Ectodermal cell (in vitro differentiated cells): ENCODE results near the gene MAPKBP1.

Experiments used
- H3K27ac ChIP-seq: 2 replicates; pipeline ENCODE4 v1.7.0; 2013; ENCODE audit warnings: mild to moderate bottlenecking, low read depth, low read length; ENCODE audit not compliant: insufficient read depth, poor library complexity, severe bottlenecking
- H3K27me3 ChIP-seq: 2 replicates; pipeline ENCODE4 v1.7.0; 2013; ENCODE audit warnings: mild to moderate bottlenecking, low read length; ENCODE audit not compliant: insufficient read depth, control insufficient read depth, poor library complexity, severe bottlenecking
- H3K36me3 ChIP-seq: one replicate; pipeline ENCODE4 v1.7.0; 2013; ENCODE audit warnings: low read length; ENCODE audit not compliant: control insufficient read depth, insufficient read depth
- H3K4me1 ChIP-seq: one replicate; pipeline ENCODE4 v1.7.0; 2013; ENCODE audit warnings: low read length; ENCODE audit not compliant: control insufficient read depth, insufficient read depth
- H3K4me3 ChIP-seq: 2 replicates; pipeline ENCODE4 v1.7.0; 2013; ENCODE audit warnings: low read depth, low read length, control low read depth; ENCODE audit not compliant: insufficient read depth
- H3K9me3 ChIP-seq: 2 replicates; pipeline ENCODE4 v1.7.0; 2013; ENCODE audit warnings: mild to moderate bottlenecking, low read length, moderate library complexity; ENCODE audit not compliant: control insufficient read depth
- WGBS, 2 experiments: methylation state at CpG; one replicate each; pipeline ENCODE4 v1.1.7; 2013; ENCODE audit warnings: missing lambda C conversion rate in 2 of 2; 5-methylcytosine and 5-hydroxymethylcytosine counted together

MAPKBP1 gene

DNA sequence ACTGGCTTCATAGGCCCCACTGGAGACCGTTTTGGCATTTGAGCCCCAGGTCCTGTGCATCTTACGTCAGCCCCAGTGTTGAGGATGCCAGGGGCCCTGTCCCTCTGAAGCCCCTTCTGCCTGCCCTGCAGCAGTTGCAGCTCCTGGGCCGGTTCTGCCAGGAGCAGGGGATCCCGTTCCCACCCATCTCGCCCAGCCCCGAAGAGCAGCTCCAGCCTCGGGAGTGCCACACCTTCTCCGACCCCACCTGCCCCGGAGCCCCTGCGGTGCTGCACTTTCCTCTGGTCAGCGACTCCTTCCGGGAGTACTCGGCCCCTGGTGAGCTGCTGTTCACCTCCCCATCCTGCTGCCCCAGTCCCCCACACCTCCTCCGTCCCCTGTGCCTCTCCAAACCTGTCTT, 72.9 kb downstream of the MAPKBP1 start:
- no peaks in the 10 kb centered on the region for H3K9me3 ChIP-seq
- 92 to 94% methylated on average over 14 of the region's 14 CpGs for WGBS, 2 experiments
- no peaks in the 10 kb centered on the region for H3K36me3 ChIP-seq
- no peak overlapping the region for H3K27ac ChIP-seq
- H3K4me1 ChIP-seq: no peaks in the 10 kb centered on the region
- no peaks in the 10 kb centered on the region for H3K27me3 ChIP-seq
- H3K4me3 ChIP-seq: no peak overlapping the region

DNA sequence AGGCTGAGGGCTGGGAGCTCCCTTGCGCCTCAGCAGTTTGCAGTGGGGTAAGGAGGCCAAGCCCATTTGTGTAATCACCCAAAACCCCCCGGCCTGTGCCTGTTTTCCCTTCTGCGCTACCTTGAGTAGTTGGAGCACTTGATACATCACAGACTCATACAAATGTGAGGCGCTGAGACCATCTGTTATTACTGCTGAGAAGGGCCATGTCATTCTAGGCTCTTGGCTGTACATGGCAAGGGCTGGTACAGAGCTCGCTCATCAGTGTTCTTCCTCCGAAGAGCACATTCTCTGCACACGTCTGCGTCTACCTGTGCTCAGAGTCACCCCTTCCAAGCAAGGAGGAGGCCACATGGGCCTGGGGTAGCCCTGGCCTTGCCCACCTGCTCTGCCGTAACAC, 73.7 kb downstream of the MAPKBP1 start:
- H3K36me3 ChIP-seq: no peaks in the 10 kb centered on the region
- H3K9me3 ChIP-seq: no peaks in the 10 kb centered on the region
- no peak overlapping the region for H3K27ac ChIP-seq
- no peak overlapping the region for H3K4me3 ChIP-seq
- WGBS, 2 experiments: 94 to 96% methylated on average over 9 of the region's 9 CpGs
- H3K27me3 ChIP-seq: no peaks in the 10 kb centered on the region
- H3K4me1 ChIP-seq: no peaks in the 10 kb centered on the region

DNA sequence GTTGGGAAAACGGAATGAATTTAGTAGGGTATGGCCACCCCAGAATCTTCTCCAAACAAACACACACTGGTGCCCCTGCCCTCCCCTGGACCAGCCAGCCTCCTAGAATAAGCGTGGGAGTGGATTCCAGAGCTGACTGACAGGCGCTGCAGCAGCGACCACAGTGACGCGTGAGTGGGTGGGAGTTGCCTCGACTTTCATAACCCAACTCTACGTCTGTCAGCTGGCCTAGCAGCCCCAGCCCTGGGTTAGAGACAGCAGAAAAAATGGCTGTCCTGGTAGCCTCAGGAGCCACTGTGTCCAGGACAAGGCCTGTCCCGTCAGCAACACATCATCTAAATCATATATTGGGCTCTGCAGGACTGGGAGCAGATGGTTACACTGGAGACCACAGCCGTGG, 74.3 kb downstream of the MAPKBP1 start:
- H3K36me3 ChIP-seq: no peaks in the 10 kb centered on the region
- 91 to 94% methylated on average over 10 of the region's 10 CpGs for WGBS, 2 experiments
- no peak overlapping the region for H3K27ac ChIP-seq
- no peaks in the 10 kb centered on the region for H3K9me3 ChIP-seq
- no peak overlapping the region for H3K4me3 ChIP-seq
- H3K4me1 ChIP-seq: no peaks in the 10 kb centered on the region
- H3K27me3 ChIP-seq: no peaks in the 10 kb centered on the region

DNA sequence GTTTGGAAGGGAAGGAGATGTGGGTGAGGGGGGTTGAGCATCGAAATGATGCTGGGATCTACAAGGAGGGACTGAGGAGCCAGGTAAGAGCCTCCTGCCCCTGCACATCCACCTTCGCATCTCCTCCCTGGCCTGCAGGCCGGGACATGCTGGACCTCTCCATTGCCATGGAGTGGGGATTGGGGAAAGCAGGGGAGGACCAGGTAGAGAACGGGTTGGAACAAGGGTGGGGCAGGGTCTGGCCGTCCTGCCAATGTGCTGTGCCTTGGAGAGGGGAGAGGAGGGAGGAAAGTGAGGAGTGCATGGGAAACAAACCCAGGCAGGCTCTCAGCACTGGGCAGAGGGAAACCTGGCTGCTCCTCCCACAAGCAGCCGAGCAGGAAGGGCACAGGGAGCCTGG, 74.9 kb downstream of the MAPKBP1 start:
- no peak overlapping the region for H3K27ac ChIP-seq
- no peaks in the 10 kb centered on the region for H3K9me3 ChIP-seq
- WGBS, 2 experiments: 88 to 89% methylated on average over 6 of the region's 6 CpGs
- H3K27me3 ChIP-seq: no peaks in the 10 kb centered on the region
- no peaks in the 10 kb centered on the region for H3K4me1 ChIP-seq
- no peaks in the 10 kb centered on the region for H3K36me3 ChIP-seq
- no peak overlapping the region for H3K4me3 ChIP-seq

DNA sequence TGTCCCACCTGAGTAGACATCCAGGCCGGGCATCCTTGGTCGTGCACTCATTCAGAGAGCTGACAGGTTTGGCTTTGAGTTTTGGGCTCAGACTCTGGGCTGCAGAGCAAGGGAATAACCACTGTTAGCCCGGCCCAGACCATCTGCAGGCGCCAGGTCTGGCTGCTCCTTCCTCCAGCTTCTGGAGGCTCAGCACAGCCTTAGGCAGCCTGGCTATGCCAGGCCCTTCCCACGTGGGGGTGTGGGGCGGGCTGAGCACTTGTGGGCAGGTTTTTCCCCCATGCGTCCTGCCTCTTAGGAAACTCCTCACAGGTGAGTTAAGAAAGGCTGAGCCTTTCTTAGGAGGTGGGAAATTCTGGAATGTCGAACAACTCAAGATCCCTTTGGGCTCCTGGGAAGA, 75.6 kb downstream of the MAPKBP1 start:
- Histone ChIP-seq H3K27me3 (no peaks in the 10 kb centered on the region), H3K36me3 (no peaks in the 10 kb centered on the region), H3K4me1 (peaks cover 2% of the 10 kb centered on the region), H3K27ac (no peak overlapping the region), H3K9me3 (no peaks in the 10 kb centered on the region), H3K4me3 (no peak overlapping the region)
- WGBS, 2 experiments: 87 to 90% methylated on average over 8 of the region's 8 CpGs

DNA sequence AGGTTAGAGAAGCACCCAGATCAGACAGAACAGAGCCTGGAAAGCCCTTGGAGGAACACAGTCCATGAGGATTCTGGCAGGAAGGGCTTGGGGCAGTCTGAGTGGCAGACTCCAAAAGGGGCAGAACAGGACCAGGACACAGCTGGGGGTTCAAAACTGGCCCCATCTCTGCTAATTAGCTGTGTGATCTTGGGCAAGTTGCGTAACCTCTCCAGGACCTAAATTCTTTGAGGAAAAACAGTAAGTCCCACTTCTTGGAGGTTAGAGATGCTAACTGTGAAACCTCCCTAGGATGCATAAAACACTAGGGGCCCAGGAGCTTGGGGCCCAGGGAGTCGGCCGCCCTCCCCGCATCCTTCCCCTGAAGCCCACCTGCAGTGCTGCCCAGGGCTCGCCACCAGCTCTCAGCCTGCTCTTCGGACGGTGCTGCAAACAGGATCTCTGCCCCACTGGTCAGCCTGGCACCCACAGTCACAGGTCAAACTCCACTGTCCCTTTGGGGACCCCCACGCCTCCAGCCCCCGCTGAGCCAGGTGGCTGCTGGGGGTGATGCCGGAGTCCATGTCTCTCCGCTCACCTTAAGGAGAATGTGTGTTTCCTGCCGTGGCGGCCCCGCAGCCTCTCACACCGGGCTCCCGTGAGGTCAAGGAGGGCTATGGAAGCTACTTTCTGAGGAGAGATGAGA, 76.3 kb downstream of the MAPKBP1 start:
- no peaks in the 10 kb centered on the region for H3K9me3 ChIP-seq
- 90 to 91% methylated on average over 16 of the region's 16 CpGs for WGBS, 2 experiments
- no peaks in the 10 kb centered on the region for H3K27me3 ChIP-seq
- no peak overlapping the region for H3K4me3 ChIP-seq
- H3K27ac ChIP-seq: no peak overlapping the region
- H3K36me3 ChIP-seq: no peaks in the 10 kb centered on the region
- H3K4me1 ChIP-seq: peaks cover 10% of the 10 kb centered on the region

DNA sequence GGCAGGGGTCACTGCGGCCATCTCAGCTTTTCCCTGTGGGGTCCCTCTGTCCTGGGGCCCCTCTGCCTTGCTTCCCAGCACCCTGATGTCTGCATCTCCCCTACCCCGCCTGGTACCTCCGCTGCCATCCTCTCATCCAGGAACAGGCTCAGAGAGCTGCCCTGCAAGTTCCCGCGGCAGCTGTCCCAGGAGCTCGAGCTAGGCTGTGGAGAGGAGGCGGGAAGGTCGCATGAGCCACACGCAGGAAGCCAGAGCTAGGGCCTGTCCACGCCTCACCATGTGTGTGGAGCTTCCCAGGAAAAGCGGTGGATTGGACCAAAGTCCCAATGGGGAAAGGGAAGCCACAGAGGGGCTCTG, 76.9 kb downstream of the MAPKBP1 start:
- Histone ChIP-seq H3K27me3 (no peaks in the 10 kb centered on the region), H3K36me3 (no peaks in the 10 kb centered on the region), H3K27ac (no peak overlapping the region), H3K4me3 (no peak overlapping the region), H3K9me3 (no peaks in the 10 kb centered on the region), H3K4me1 (peaks cover 10% of the 10 kb centered on the region)
- WGBS, 2 experiments: 87 to 89% methylated on average over 11 of the region's 11 CpGs

DNA sequence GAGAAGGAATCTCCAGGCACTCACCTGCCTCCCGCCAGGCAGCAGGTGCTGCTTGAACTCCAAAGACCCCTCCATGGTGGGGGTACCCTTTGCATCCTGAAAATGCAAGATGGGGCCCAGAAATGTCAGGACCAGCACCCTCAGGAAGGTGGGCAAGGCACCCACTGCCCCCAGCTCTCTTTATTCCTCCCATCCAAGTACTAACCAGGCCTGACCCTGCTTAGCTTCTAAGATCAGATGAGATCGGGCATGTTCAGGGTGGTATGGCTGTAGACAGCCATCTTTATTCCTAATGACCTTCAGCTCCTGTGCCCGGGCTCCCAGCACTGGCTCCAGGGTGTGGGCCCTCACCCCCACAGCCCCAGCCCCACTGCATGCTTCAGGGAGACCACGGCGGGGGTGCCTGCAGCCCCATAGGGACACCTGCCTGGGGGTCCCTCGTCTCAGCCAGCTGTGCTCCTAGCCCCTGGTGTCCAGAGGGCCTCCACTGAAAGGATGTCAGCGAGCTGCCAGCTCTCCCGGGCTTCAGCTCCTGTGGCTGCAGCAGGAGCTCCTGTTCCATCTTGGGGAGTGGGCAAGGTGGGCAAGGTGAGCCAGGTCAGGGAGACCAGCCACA, 77.6 kb downstream of the MAPKBP1 start:
- peaks cover 10% of the 10 kb centered on the region for H3K4me1 ChIP-seq
- WGBS, 2 experiments: 91 to 94% methylated on average over 8 of the region's 8 CpGs
- H3K27me3 ChIP-seq: no peaks in the 10 kb centered on the region
- H3K27ac ChIP-seq: no peak overlapping the region
- H3K9me3 ChIP-seq: no peaks in the 10 kb centered on the region
- H3K4me3 ChIP-seq: no peak overlapping the region
- no peaks in the 10 kb centered on the region for H3K36me3 ChIP-seq

DNA sequence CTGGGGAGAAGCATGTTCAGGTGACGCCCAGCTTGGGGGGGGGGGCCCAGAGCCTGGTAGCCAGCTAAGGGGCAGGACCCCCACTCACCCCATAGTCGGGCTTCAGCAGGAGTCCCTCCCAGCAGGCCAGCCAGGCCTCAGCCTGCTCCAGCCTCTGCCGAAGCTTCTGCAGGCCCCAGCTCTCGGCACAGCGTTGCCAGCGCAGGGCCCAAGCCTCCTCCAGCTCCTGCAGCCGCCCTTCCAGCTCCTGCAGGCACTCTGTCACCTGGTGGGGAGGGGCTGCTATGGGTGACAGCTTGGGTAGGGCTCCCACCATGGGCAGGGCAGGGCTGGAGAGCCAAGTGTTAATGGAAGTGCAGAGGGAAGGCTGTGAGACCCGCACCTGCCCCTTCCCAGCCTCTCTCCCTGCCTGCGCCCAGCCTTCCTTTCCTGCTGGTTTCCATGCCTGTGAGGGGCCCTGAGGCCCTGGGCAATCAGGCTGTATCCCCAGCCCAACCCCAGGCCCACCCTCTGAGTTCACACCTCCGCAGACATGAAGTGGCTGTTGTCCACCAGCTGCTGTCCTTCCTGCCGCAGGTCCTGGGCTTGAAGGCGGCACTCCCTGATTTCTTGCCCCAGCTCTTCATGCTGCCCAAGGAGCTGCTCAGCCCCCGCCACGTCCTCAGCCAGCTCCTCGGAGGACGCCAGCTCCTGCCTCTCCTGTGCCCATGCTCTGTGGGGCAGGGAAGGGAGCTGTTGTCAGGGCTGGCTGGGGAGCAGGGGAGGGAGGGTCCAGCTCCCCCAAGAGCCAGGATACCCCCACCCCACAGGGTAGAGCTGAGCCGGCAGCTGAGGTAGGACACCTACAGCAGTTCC, 78.7 kb downstream of the MAPKBP1 start:
- Histone ChIP-seq H3K4me1 (peaks cover 10% of the 10 kb centered on the region), H3K9me3 (no peaks in the 10 kb centered on the region), H3K4me3 (no peak overlapping the region), H3K36me3 (no peaks in the 10 kb centered on the region), H3K27ac (no peak overlapping the region), H3K27me3 (no peaks in the 10 kb centered on the region)
- 87 to 88% methylated on average over 17 of the region's 17 CpGs for WGBS, 2 experiments

DNA sequence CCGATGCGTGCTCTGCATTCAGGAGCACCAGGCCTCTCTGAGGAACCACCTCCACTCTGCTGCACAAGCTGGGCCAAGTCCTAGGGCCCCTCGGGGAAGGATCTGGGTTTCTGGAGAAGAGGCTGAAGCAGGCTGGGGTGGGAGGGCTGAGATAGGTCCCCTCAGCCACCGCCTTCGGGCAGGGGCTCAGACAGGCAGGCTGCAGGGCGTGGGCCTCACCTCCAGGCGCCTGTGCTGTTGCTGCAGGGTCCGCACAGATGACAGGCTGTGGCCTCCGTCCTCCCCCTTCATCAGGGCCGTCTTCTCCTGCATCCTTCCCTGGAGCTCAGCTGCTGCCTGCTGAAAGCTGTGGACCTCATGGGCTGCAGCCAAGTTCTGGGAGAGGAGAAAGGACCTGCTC, 79.5 kb downstream of the MAPKBP1 start:
- Histone ChIP-seq H3K4me3 (no peak overlapping the region), H3K27me3 (no peaks in the 10 kb centered on the region), H3K9me3 (no peaks in the 10 kb centered on the region), H3K36me3 (no peaks in the 10 kb centered on the region), H3K27ac (no peak overlapping the region), H3K4me1 (peaks cover 10% of the 10 kb centered on the region)
- WGBS, 2 experiments: 92 to 93% methylated on average over 10 of the region's 10 CpGs
